Measurements from ENCODE around the gene IPO9. TPM values are rescaled to one million over a fixed set of nuclear protein-coding genes. Genes with fewer than 3 reads are reported as not detected.
A peak's percentile ranks its signal among the peaks of the same experiment; 100 is the strongest.

The IPO9 gene
- polyA plus RNA-seq, 1 donor (not counting 4 experiments of a cell fraction or from before 2014, with no cell fraction given) = 38.9 TPM

- Histone ChIP-seq H3K4me3 (ENCODE audit: control insufficient read depth in 2 of 3, extremely low read depth in 1 of 3, insufficient read depth in 2 of 3, low read depth in 1 of 3, low read length in 3 of 3) (no peak overlapping the region), H3K9me3 (ENCODE audit: control insufficient read depth, low read depth, low read length) (no peaks in the 10 kb centered on the region), H3K27ac (ENCODE audit: control insufficient read depth, insufficient read depth, low read length) (no peak overlapping the region), H4K20me1 (ENCODE audit: control insufficient read depth, extremely low read depth, insufficient read depth, low read length) (no peaks in the 10 kb centered on the region), H3K27me3 (ENCODE audit: control insufficient read depth, extremely low read depth, insufficient read depth, low read length) (no peaks in the 10 kb centered on the region), H3K9ac (ENCODE audit: control insufficient read depth, extremely low read depth, insufficient read depth, low read length) (no peak overlapping the region), H3K36me3 (ENCODE audit: control insufficient read depth in 2 of 2, extremely low read depth in 1 of 2, insufficient read depth in 2 of 2, low read length in 2 of 2) (no peaks in the 10 kb centered on the region), H2AFZ (ENCODE audit: control insufficient read depth, low read length) (no peak overlapping the region), H3K4me2 (ENCODE audit: control insufficient read depth, extremely low read depth, insufficient read depth, low read depth, low read length) (peak overlapping the region; percentile 22), H3K9me1 (ENCODE audit: control insufficient read depth, extremely low read depth, insufficient read depth, low read length) (no peaks in the 10 kb centered on the region), H3K4me1 (ENCODE audit: control insufficient read depth, extremely low read depth, insufficient read depth, low read length) (peaks cover 21% of the 10 kb centered on the region), H3K79me2 (ENCODE audit: control insufficient read depth, insufficient read depth, low read length) (no peaks in the 10 kb centered on the region)
- peak; percentile 26 for FAIRE-seq
- dilution Hi-C loops (cut with MboI; ENCODE audit: extremely low pct_ligation_motif_present, low sequenced_read_pairs) = no loop called here
- DNase-seq (ENCODE audit: low read depth, low spot score) = no peak
- no peak for TF ChIP-seq CTCF (optimal IDR thresholded peaks at IDR 0.05 in 1 of 3, IDR thresholded peaks at IDR 0.05 in 1 of 3, conservative IDR thresholded peaks at IDR 0.05 in 1 of 3; ENCODE audit: extremely low read depth in 1 of 3, insufficient read depth in 2 of 3, low read length in 3 of 3)
- no peak for TF ChIP-seq EZH2 (IDR thresholded peaks at IDR 0.05; ENCODE audit: low read length)
Measured at GRCh38 chr1:201905234-201905890, 76.4 kb downstream of the IPO9 start.

- Histone ChIP-seq H3K9me1 (ENCODE audit: control insufficient read depth, extremely low read depth, insufficient read depth, low read length) (no peaks in the 10 kb centered on the region), H3K27ac (ENCODE audit: control insufficient read depth, insufficient read depth, low read length) (no peak overlapping the region), H3K4me3 (ENCODE audit: control insufficient read depth in 2 of 3, extremely low read depth in 1 of 3, insufficient read depth in 2 of 3, low read depth in 1 of 3, low read length in 3 of 3) (no peak overlapping the region), H3K9me3 (ENCODE audit: control insufficient read depth, low read depth, low read length) (no peaks in the 10 kb centered on the region), H3K36me3 (ENCODE audit: control insufficient read depth in 2 of 2, extremely low read depth in 1 of 2, insufficient read depth in 2 of 2, low read length in 2 of 2) (no peaks in the 10 kb centered on the region), H4K20me1 (ENCODE audit: control insufficient read depth, extremely low read depth, insufficient read depth, low read length) (no peaks in the 10 kb centered on the region), H3K79me2 (ENCODE audit: control insufficient read depth, insufficient read depth, low read length) (no peaks in the 10 kb centered on the region), H3K9ac (ENCODE audit: control insufficient read depth, extremely low read depth, insufficient read depth, low read length) (no peak overlapping the region), H3K4me2 (ENCODE audit: control insufficient read depth, extremely low read depth, insufficient read depth, low read depth, low read length) (no peak overlapping the region), H2AFZ (ENCODE audit: control insufficient read depth, low read length) (no peak overlapping the region), H3K27me3 (ENCODE audit: control insufficient read depth, extremely low read depth, insufficient read depth, low read length) (no peaks in the 10 kb centered on the region), H3K4me1 (ENCODE audit: control insufficient read depth, extremely low read depth, insufficient read depth, low read length) (peaks cover 21% of the 10 kb centered on the region)
- dilution Hi-C loops (cut with MboI; ENCODE audit: extremely low pct_ligation_motif_present, low sequenced_read_pairs) = no loop called here
- TF ChIP-seq CTCF (optimal IDR thresholded peaks at IDR 0.05 in 1 of 3, IDR thresholded peaks at IDR 0.05 in 1 of 3, conservative IDR thresholded peaks at IDR 0.05 in 1 of 3; ENCODE audit: extremely low read depth in 1 of 3, insufficient read depth in 2 of 3, low read length in 3 of 3) (no peak), EZH2 (IDR thresholded peaks at IDR 0.05; ENCODE audit: low read length) (no peak)
- DNase-seq (ENCODE audit: low read depth, low spot score) (no peak), FAIRE-seq (no peak)
Measured at GRCh38 chr1:201906336-201906735, 77.4 kb downstream of the IPO9 start.
